HCT116 (cell line): ENCODE data around the gene NAT10.

Source experiments
- ATF3 ChIP-seq: IDR thresholded peaks from 2 replicates; pipeline ENCODE4 v1.6.1; 2012
- CTCF ChIP-seq, 3 experiments: fragments of 200-600 bp in 1 of 3; sonication (generic) in 1 of 3; IDR thresholded peaks in 2 of 3; conservative IDR thresholded peaks in 1 of 3; 2 replicates each; pipeline ENCODE4 v1.5.1; 2012 to 2017; ENCODE audit warnings: low read depth in 2 of 3, low read length in 2 of 3, antibody characterized with exemption in 1 of 3, borderline replicate concordance in 1 of 3, control low read depth in 1 of 3, mild to moderate bottlenecking in 1 of 3, mixed read lengths in 1 of 3, mixed run types in 1 of 3, moderate library complexity in 1 of 3; ENCODE audit not compliant: insufficient read depth in 1 of 3
- EZH2 ChIP-seq: fragments of 200-600 bp; sonication (generic); IDR thresholded peaks from 2 replicates; pipeline ENCODE4 v1.6.1; 2017; ENCODE audit warnings: antibody characterized with exemption, mixed run types
- JUND ChIP-seq: IDR thresholded peaks from 2 replicates; pipeline ENCODE4 v1.6.1; 2012
- POLR2A ChIP-seq: IDR thresholded peaks from 2 replicates; pipeline ENCODE4 v1.7.0; 2011; ENCODE audit warnings: borderline replicate concordance; ENCODE audit not compliant: insufficient read depth, insufficient read length; ENCODE audit errors: extremely low read depth
- POLR2AphosphoS5 ChIP-seq: IDR thresholded peaks from 2 replicates; pipeline ENCODE4 v1.6.1; 2011; ENCODE audit warnings: mild to moderate bottlenecking, low read depth, low read length, moderate library complexity
- RAD21 ChIP-seq: IDR thresholded peaks from 2 replicates; pipeline ENCODE4 v1.6.1; 2012; ENCODE audit warnings: low read depth, mild to moderate bottlenecking
- SIN3A ChIP-seq: IDR thresholded peaks from 2 replicates; pipeline ENCODE4 v1.6.1; 2012; ENCODE audit warnings: low read depth
- SP1 ChIP-seq: IDR thresholded peaks from 2 replicates; pipeline ENCODE4 v1.6.1; 2012; ENCODE audit warnings: low read depth

GRCh38 chr11:34064291-34064690 lies 41.1 kb upstream of the NAT10 start:
- TF ChIP-seq CTCF (IDR thresholded peaks at IDR 0.05 in 2 of 3, conservative IDR thresholded peaks at IDR 0.05 in 1 of 3; ENCODE audit: borderline replicate concordance in 1 of 3, insufficient read depth in 1 of 3, low read depth in 2 of 3, low read length in 2 of 3) (no peak), POLR2AphosphoS5 (no peak), SIN3A (no peak), POLR2A (no peak), RAD21 (no peak), SP1 (no peak), ATF3 (no peak), EZH2 (no peak), JUND (no peak)
